ENCODE data around the gene CDK5R2. TPM values are rescaled to one million over a fixed set of nuclear protein-coding genes. Genes with fewer than 3 reads are reported as not detected.

The CDK5R2 gene
- total RNA-seq, 1 donor from 2014 or later: not detected

DNA sequence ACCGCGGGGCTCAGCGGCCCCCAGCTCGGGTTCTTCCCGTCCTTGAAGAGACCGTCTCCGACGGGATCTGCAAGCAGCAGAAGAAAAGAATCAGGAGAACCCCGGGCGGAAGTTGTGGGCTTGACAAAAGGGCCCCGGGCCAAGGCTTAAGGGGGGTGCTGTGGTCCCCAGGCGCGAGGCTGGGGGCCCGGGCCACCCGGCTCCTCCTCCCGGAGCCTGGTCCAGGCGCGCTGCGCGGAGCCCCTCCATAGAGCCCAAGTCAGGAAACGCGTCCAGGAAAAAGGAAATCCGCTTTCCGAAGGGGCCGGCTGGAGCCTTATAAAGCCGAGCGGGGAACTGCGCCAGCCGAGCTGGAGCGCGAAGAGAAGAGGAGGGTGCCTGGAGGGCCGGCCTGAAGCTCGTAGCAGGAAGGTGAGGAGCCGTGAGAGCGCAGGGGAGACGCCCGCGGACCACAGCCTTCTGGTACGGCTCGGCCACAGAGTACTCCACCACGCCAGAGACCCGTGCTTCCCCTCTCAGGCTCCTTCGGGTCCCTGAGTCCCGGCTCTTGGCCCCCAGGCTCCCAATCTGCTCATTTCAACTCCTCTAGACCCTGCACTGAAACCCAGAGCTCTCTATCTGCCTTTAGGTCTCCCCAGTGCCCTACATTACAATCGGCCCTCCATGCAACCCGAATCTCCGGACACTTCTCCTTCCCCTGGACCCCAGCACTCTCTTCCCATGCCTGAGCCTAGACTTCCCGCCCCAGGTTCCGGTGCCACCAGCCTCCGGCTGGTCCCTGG is 25.0 kb downstream of the CDK5R2 start:
- peaks cover 12% of the 10 kb centered on the region for H3K4me1 Mint-ChIP-seq
- H3K4me1 ChIP-seq: peaks cover 14% of the 10 kb centered on the region
- peak overlapping the region; percentile 79 for H3K4me3 Mint-ChIP-seq
- H3K79me2 ChIP-seq (ENCODE audit: low read depth): no peaks in the 10 kb centered on the region
- H3K36me3 Mint-ChIP-seq: no peaks in the 10 kb centered on the region
- peak; percentile 95 for TF ChIP-seq EZH2phosphoT487 (IDR thresholded peaks at IDR 0.05)
- TF ChIP-seq, protein P1, sequence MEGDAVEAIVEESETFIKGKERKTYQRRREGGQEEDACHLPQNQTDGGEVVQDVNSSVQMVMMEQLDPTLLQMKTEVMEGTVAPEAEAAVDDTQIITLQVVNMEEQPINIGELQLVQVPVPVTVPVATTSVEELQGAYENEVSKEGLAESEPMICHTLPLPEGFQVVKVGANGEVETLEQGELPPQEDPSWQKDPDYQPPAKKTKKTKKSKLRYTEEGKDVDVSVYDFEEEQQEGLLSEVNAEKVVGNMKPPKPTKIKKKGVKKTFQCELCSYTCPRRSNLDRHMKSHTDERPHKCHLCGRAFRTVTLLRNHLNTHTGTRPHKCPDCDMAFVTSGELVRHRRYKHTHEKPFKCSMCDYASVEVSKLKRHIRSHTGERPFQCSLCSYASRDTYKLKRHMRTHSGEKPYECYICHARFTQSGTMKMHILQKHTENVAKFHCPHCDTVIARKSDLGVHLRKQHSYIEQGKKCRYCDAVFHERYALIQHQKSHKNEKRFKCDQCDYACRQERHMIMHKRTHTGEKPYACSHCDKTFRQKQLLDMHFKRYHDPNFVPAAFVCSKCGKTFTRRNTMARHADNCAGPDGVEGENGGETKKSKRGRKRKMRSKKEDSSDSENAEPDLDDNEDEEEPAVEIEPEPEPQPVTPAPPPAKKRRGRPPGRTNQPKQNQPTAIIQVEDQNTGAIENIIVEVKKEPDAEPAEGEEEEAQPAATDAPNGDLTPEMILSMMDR (IDR thresholded peaks at IDR 0.05): no peak
- peak; percentile 96 for TF ChIP-seq EZH2 (IDR thresholded peaks at IDR 0.05)
- H3K27ac ChIP-seq: no peak overlapping the region
- H3K27ac Mint-ChIP-seq: no peak overlapping the region
- H2AFZ ChIP-seq (replicated peaks): no peak overlapping the region
- H3K9me3 ChIP-seq (ENCODE audit: low read depth): no peaks in the 10 kb centered on the region
- peak overlapping the region; percentile 32 for H3K4me3 ChIP-seq
- peak overlapping the region; percentile 77 for H3K4me2 ChIP-seq
- no peaks in the 10 kb centered on the region for H3K9me3 Mint-ChIP-seq
- H3K27me3 ChIP-seq: peaks cover 100% of the 10 kb centered on the region
- H3K27me3 Mint-ChIP-seq (ENCODE audit: insufficient read depth, low read depth): peaks cover 84% of the 10 kb centered on the region
- H3K9ac ChIP-seq: no peak overlapping the region
- H3K36me3 ChIP-seq: no peaks in the 10 kb centered on the region
- peaks cover 7% of the 10 kb centered on the region for H3F3A ChIP-seq (ENCODE audit: low read depth)
- H4K20me1 ChIP-seq (ENCODE audit: low read depth): peaks cover 83% of the 10 kb centered on the region
- DNase-seq (ENCODE audit: low spot score): peak; percentile 63

- peak within 1 kb of the TSS; percentile 32 for H3K4me3 ChIP-seq
- Mint-ChIP-seq H3K4me3 (peak within 1 kb of the TSS; percentile 79), H3K36me3 (no peaks in the 10 kb centered on the region), H3K27me3 (ENCODE audit: insufficient read depth, low read depth) (peaks cover 82% of the 10 kb centered on the region), H3K9me3 (peaks cover 1% of the 10 kb centered on the region), H3K27ac (no peak within 1 kb of the TSS), H3K4me1 (peaks cover 12% of the 10 kb centered on the region)
- TF ChIP-seq EZH2 (IDR thresholded peaks at IDR 0.05) (peak; percentile 40), EZH2phosphoT487 (IDR thresholded peaks at IDR 0.05) (peak; percentile 79)
- TF ChIP-seq, protein P1 (IDR thresholded peaks at IDR 0.05): no peak
- H3K27me3 ChIP-seq: peaks cover 100% of the 10 kb centered on the region
- peak within 1 kb of the TSS; percentile 77 for H3K4me2 ChIP-seq
- H3K9me3 ChIP-seq (ENCODE audit: low read depth): no peaks in the 10 kb centered on the region
- H3F3A ChIP-seq (ENCODE audit: low read depth): peaks cover 7% of the 10 kb centered on the region
- peak; percentile 19 for DNase-seq (ENCODE audit: low spot score)
- peaks cover 14% of the 10 kb centered on the region for H3K4me1 ChIP-seq
- no peaks in the 10 kb centered on the region for H3K79me2 ChIP-seq (ENCODE audit: low read depth)
- no peak within 1 kb of the TSS for H3K9ac ChIP-seq
- H3K27ac ChIP-seq: no peak within 1 kb of the TSS
- H3K36me3 ChIP-seq: no peaks in the 10 kb centered on the region
- peaks cover 89% of the 10 kb centered on the region for H4K20me1 ChIP-seq (ENCODE audit: low read depth)
- H2AFZ ChIP-seq (replicated peaks): no peak within 1 kb of the TSS
Observed at GRCh38 chr2:218985021-218985324, 25.5 kb downstream of the CDK5R2 start, which contains the start of gene FEV. FEV (minus strand) TSS chr2:218985184; CDS start chr2:218985075, 109 bp downstream.

DNA sequence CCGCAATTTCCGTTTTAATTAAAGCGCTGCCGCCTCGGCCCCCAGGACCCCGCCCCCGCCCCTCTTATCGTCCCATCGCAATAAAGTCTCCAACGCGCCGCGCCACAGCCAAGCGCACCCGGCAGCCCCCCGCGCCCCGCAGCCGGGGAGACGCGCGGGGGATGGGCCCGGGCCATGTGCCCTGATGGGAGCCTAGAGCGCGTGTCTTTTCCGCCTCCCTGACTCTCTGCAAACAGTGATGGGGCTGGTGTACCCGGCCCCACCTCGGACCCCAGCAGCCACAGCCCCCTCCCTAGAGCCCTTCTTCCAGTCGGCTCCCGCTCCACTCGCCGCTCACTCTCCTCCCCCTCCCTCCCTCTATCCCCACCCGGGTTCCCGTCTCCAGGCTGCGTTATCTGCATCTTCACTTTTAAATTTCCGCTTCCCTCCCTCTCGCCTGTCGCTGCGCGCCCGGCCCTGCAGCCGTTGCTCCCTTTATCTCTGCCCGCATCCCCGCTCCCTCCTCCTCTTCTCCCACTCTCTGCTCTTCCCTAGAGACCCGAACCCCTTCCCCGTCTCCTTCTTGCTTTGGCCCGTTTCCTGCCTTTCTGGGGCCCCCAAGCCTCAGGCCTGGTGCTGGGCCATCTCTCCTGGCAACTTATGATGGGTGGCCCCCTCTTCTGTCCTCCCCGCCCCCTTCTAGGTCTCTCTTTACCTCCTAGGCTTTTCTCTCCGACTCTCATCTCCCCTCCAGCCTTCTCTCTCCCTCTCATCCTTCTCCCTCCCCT is 26.0 kb downstream of the CDK5R2 start:
- H3K27ac Mint-ChIP-seq: no peak overlapping the region

More for the DNA sequence above, 26.0 kb downstream of the CDK5R2 start:
- Histone ChIP-seq H3K4me2 (peak overlapping the region; percentile 77), H3K79me2 (ENCODE audit: low read depth) (no peaks in the 10 kb centered on the region), H3F3A (ENCODE audit: low read depth) (peaks cover 7% of the 10 kb centered on the region), H3K27ac (no peak overlapping the region), H3K4me1 (peaks cover 14% of the 10 kb centered on the region), H3K9me3 (ENCODE audit: low read depth) (no peaks in the 10 kb centered on the region), H3K27me3 (peaks cover 100% of the 10 kb centered on the region), H3K4me3 (peak overlapping the region; percentile 32), H4K20me1 (ENCODE audit: low read depth) (peaks cover 91% of the 10 kb centered on the region), H3K36me3 (no peaks in the 10 kb centered on the region), H2AFZ (replicated peaks) (no peak overlapping the region), H3K9ac (no peak overlapping the region)
- peaks cover 1% of the 10 kb centered on the region for H3K9me3 Mint-ChIP-seq
- H3K4me1 Mint-ChIP-seq: peaks cover 12% of the 10 kb centered on the region
- no peaks in the 10 kb centered on the region for H3K36me3 Mint-ChIP-seq
- H3K4me3 Mint-ChIP-seq: no peak overlapping the region
- H3K27me3 Mint-ChIP-seq (ENCODE audit: insufficient read depth, low read depth): peaks cover 84% of the 10 kb centered on the region
- no peak for DNase-seq (ENCODE audit: low spot score)
- TF ChIP-seq, protein P1 (IDR thresholded peaks at IDR 0.05): no peak
- TF ChIP-seq EZH2phosphoT487 (IDR thresholded peaks at IDR 0.05): peak; percentile 28

Measured in neural progenitor cell (in vitro differentiated cells).